Loucy (cell line): ENCODE measurements around the gene GRHL1.

Source experiments
- CTCF ChIP-seq: fragments of 200-600 bp; sonication (generic); conservative IDR thresholded peaks from 2 replicates; pipeline ENCODE4 v1.5.1; 2014; ENCODE audit warnings: mild to moderate bottlenecking, antibody characterized with exemption, low read length
- EZH2phosphoT487 ChIP-seq: fragments of 200-600 bp; IDR thresholded peaks from 2 replicates; pipeline ENCODE4 v1.6.1; 2018; ENCODE audit warnings: antibody characterized with exemption, mild to moderate bottlenecking, moderate library complexity, borderline replicate concordance

- TF ChIP-seq CTCF (no peak), EZH2phosphoT487 (no peak)
These were observed 29.0 kb downstream of the GRHL1 start for GRCh38 chr2:9980520-9980919.
